ENCODE measurements around the gene RAB11FIP5.

Gene RAB11FIP5

DNA sequence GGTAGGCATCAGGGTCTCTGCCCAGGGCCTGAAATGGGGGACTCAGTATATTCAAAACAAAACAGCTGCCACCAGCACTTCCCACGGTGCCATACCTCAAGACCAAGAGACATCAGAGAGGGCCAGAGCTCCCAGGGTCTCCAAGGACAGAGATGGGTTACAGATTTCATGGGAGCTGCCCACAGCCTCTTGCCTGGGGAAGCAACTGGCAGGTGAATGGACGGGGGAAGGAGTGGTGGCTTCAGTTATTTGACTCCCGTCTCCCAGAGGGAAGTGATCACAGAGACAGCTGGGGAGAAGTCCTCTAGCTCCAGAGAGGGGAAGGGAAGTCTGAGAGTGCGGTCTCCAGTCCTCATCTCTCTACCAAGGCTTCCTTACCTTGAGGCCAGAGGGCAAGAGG lies 25.4 kb downstream of the RAB11FIP5 start:
- no peak for TF ChIP-seq ZNF70 (CRISPR knock-in tag; IDR thresholded peaks at IDR 0.05)
- TF ChIP-seq SNAI2 (CRISPR knock-in tag; IDR thresholded peaks at IDR 0.05), result no peak
- TF ChIP-seq ZNF8 (CRISPR knock-in tag; IDR thresholded peaks at IDR 0.05), result no peak
- TF ChIP-seq OSR1 (CRISPR knock-in tag; IDR thresholded peaks at IDR 0.05), result no peak
- TF ChIP-seq ESRRG (CRISPR knock-in tag; IDR thresholded peaks at IDR 0.05), result no peak
- ATAC-seq, result no peak

DNA sequence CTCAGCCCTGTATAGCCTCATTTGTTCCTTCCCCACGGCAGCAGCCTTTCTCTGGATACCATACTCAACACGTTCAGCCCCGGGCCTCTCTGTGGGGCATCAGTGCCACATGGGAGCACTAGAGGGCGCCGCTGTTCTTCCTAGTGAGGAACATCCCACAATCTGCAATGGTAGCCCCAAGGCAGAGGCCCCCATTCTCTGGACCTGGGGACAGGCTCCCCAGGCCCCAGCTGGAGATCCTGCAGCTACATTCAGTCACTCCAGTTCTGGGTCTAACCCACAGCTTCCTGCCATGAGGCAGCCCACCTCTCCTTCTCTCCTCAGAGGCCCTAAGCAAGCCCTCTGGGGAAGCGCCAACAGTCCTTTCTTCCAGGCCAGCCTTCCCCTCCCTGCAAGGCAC lies 27.1 kb downstream of the RAB11FIP5 start:
- no peak for TF ChIP-seq CSDC2 (CRISPR knock-in tag; IDR thresholded peaks at IDR 0.05)
- no peak for TF ChIP-seq ZC3H10 (CRISPR knock-in tag; IDR thresholded peaks at IDR 0.05)
- TF ChIP-seq, protein P1, sequence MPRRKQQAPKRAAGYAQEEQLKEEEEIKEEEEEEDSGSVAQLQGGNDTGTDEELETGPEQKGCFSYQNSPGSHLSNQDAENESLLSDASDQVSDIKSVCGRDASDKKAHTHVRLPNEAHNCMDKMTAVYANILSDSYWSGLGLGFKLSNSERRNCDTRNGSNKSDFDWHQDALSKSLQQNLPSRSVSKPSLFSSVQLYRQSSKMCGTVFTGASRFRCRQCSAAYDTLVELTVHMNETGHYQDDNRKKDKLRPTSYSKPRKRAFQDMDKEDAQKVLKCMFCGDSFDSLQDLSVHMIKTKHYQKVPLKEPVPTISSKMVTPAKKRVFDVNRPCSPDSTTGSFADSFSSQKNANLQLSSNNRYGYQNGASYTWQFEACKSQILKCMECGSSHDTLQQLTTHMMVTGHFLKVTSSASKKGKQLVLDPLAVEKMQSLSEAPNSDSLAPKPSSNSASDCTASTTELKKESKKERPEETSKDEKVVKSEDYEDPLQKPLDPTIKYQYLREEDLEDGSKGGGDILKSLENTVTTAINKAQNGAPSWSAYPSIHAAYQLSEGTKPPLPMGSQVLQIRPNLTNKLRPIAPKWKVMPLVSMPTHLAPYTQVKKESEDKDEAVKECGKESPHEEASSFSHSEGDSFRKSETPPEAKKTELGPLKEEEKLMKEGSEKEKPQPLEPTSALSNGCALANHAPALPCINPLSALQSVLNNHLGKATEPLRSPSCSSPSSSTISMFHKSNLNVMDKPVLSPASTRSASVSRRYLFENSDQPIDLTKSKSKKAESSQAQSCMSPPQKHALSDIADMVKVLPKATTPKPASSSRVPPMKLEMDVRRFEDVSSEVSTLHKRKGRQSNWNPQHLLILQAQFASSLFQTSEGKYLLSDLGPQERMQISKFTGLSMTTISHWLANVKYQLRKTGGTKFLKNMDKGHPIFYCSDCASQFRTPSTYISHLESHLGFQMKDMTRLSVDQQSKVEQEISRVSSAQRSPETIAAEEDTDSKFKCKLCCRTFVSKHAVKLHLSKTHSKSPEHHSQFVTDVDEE (CRISPR knock-in tag; IDR thresholded peaks at IDR 0.05), result no peak
- TF ChIP-seq, protein P2, sequence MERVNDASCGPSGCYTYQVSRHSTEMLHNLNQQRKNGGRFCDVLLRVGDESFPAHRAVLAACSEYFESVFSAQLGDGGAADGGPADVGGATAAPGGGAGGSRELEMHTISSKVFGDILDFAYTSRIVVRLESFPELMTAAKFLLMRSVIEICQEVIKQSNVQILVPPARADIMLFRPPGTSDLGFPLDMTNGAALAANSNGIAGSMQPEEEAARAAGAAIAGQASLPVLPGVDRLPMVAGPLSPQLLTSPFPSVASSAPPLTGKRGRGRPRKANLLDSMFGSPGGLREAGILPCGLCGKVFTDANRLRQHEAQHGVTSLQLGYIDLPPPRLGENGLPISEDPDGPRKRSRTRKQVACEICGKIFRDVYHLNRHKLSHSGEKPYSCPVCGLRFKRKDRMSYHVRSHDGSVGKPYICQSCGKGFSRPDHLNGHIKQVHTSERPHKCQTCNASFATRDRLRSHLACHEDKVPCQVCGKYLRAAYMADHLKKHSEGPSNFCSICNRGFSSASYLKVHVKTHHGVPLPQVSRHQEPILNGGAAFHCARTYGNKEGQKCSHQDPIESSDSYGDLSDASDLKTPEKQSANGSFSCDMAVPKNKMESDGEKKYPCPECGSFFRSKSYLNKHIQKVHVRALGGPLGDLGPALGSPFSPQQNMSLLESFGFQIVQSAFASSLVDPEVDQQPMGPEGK (CRISPR knock-in tag; IDR thresholded peaks at IDR 0.05; ENCODE audit: borderline replicate concordance), result no peak
- no peak for TF ChIP-seq ZFP30 (CRISPR knock-in tag; IDR thresholded peaks at IDR 0.05)
- TF ChIP-seq ZFP3 (CRISPR knock-in tag; IDR thresholded peaks at IDR 0.05), result no peak
- TF ChIP-seq ZNF565 (CRISPR knock-in tag; conservative IDR thresholded peaks at IDR 0.05; ENCODE audit: low read depth), result no peak
- no peak for TF ChIP-seq ARNTL (CRISPR knock-in tag; IDR thresholded peaks at IDR 0.05; ENCODE audit: borderline replicate concordance, low read depth)
- no peak for TF ChIP-seq ISL1 (CRISPR knock-in tag; IDR thresholded peaks at IDR 0.05)
- no peak for TF ChIP-seq GLIS3 (CRISPR knock-in tag; IDR thresholded peaks at IDR 0.05)
- no peak for TF ChIP-seq TOX (CRISPR knock-in tag; IDR thresholded peaks at IDR 0.05; ENCODE audit: borderline replicate concordance)
- TF ChIP-seq, protein P3, sequence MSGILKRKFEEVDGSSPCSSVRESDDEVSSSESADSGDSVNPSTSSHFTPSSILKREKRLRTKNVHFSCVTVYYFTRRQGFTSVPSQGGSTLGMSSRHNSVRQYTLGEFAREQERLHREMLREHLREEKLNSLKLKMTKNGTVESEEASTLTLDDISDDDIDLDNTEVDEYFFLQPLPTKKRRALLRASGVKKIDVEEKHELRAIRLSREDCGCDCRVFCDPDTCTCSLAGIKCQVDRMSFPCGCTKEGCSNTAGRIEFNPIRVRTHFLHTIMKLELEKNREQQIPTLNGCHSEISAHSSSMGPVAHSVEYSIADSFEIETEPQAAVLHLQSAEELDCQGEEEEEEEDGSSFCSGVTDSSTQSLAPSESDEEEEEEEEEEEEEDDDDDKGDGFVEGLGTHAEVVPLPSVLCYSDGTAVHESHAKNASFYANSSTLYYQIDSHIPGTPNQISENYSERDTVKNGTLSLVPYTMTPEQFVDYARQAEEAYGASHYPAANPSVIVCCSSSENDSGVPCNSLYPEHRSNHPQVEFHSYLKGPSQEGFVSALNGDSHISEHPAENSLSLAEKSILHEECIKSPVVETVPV (CRISPR knock-in tag; IDR thresholded peaks at IDR 0.05), result no peak
- TF ChIP-seq SNAI2 (CRISPR knock-in tag; IDR thresholded peaks at IDR 0.05), result no peak
- no peak for TF ChIP-seq ZNF70 (CRISPR knock-in tag; IDR thresholded peaks at IDR 0.05)
- ATAC-seq, result peak; percentile 84

DNA sequence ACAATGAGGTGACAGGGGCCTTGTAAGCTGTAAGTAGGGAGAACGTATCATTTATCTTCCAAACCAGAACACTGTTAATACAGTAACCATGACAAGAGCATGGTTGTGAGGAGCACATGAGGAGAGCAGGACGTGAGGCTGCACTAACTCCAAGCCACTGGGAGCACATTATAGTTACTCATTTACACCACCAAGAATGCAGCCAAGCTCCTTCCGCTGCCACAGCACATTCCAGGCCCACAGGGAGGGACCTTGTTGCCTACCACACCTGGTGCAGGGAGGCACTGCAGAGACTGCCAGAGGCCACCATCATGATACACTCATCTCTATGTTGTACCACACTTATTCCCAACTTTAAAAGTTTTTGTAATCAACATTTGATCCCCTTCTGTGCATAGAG lies 27.8 kb downstream of the RAB11FIP5 start:
- TF ChIP-seq ISL1 (CRISPR knock-in tag; IDR thresholded peaks at IDR 0.05), result no peak
- TF ChIP-seq, protein P4, sequence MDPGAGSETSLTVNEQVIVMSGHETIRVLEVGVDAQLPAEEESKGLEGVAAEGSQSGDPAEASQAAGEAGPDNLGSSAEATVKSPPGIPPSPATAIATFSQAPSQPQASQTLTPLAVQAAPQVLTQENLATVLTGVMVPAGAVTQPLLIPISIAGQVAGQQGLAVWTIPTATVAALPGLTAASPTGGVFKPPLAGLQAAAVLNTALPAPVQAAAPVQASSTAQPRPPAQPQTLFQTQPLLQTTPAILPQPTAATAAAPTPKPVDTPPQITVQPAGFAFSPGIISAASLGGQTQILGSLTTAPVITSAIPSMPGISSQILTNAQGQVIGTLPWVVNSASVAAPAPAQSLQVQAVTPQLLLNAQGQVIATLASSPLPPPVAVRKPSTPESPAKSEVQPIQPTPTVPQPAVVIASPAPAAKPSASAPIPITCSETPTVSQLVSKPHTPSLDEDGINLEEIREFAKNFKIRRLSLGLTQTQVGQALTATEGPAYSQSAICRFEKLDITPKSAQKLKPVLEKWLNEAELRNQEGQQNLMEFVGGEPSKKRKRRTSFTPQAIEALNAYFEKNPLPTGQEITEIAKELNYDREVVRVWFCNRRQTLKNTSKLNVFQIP (CRISPR knock-in tag; IDR thresholded peaks at IDR 0.05; ENCODE audit: borderline replicate concordance, low read depth), result no peak
- ATAC-seq, result no peak

DNA sequence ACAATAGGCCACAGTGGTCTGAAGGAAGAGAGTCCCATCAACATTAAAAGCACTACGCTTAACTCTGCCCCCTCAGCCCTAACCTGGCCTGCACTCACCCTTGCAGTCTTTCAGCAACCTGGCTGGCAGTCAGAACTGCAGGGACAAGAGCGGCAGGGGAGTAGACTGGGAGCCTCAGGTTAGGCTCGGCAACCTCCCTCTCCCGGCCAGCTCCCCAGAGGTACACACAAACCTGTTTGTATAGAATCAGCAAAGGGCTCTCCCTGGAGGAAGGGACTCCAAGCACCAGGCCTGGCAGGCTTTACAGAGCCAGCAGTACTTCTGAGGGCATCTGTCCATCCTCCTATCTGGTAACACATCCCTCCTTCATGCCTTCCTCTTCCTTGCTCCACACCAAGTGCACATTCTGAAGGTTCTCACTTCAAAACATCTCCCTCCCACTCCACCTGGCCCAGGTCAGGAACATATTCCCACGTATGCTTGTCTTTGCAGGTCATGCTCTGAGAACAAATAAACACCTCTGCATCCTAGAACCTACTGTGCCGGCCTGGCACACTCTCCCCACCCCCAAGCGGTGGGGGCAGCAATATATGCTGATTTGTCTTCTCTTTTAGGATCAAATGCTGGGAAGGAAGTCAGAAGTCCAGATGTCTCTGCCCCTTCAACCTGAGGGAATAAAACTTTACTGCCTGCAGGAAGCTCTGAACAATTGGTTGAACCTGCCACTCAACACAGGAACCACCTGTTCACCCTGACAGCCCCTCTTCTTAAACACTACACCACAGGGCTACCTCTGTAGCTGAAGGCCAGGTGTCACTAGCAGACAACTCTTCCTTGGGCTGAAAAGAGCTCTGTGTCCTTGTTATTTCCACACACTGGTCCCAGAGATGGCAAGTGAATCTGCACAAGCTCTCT lies 28.6 kb downstream of the RAB11FIP5 start:
- TF ChIP-seq SNAI2 (CRISPR knock-in tag; IDR thresholded peaks at IDR 0.05), result no peak
- TF ChIP-seq ZNF8 (CRISPR knock-in tag; IDR thresholded peaks at IDR 0.05), result no peak
- no peak for TF ChIP-seq ZFP3 (CRISPR knock-in tag; IDR thresholded peaks at IDR 0.05)
- no peak for TF ChIP-seq ARNTL (CRISPR knock-in tag; IDR thresholded peaks at IDR 0.05; ENCODE audit: borderline replicate concordance, low read depth)
- TF ChIP-seq OSR1 (CRISPR knock-in tag; IDR thresholded peaks at IDR 0.05), result no peak
- no peak for TF ChIP-seq BACH2 (CRISPR knock-in tag; IDR thresholded peaks at IDR 0.05; ENCODE audit: borderline replicate concordance)
- no peak for ATAC-seq
